ENCODE data around the gene S100A6.

DNA sequence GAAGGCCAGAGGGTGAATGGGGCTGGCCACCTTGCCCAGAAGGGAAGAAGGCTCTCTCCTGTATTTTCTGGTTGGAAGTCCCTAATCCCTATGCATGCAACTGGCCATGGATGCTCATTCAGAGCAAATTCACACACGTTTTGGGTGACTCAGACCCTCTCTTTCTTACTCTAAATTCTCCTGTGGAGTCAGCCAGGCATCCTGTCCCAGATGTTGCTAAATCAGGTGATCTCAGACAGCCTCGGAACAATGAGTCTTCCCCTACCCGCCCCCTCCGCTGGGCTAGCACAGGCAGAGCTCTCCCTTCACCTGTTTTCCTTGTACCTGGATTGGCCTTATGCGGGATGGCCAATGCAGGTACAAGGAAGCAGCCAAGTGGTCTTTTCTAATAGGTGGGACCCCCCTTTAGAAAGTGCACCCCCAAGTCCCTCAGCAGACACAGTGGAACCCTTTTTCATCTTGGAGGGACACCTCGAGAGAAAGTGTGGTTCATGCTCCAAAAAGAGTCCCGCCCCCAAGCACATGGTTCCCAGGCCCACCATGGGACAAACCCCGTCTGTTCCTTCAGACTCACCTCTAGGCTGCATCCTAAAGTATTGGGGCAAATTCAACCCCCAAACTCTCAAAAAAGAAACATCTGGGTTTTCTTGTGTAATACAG lies 8.6 kb downstream of the S100A6 start:
- TF ChIP-seq POLR2A (IDR thresholded peaks at IDR 0.05) (no peak), POLR2AphosphoS5 (IDR thresholded peaks at IDR 0.05) (no peak), EP300 (IDR thresholded peaks at IDR 0.05) (no peak)
- TF ChIP-seq, protein P1, sequence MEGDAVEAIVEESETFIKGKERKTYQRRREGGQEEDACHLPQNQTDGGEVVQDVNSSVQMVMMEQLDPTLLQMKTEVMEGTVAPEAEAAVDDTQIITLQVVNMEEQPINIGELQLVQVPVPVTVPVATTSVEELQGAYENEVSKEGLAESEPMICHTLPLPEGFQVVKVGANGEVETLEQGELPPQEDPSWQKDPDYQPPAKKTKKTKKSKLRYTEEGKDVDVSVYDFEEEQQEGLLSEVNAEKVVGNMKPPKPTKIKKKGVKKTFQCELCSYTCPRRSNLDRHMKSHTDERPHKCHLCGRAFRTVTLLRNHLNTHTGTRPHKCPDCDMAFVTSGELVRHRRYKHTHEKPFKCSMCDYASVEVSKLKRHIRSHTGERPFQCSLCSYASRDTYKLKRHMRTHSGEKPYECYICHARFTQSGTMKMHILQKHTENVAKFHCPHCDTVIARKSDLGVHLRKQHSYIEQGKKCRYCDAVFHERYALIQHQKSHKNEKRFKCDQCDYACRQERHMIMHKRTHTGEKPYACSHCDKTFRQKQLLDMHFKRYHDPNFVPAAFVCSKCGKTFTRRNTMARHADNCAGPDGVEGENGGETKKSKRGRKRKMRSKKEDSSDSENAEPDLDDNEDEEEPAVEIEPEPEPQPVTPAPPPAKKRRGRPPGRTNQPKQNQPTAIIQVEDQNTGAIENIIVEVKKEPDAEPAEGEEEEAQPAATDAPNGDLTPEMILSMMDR (IDR thresholded peaks at IDR 0.05), result no peak
